HG03469 (cell line): ENCODE measurements around the gene LEMD3.

Source experiments
- ATAC-seq: cut with Tn5 transposase; IDR thresholded peaks from one replicate; pipeline ENCODE4 v1.9.1; 2021; ENCODE audit warnings: mild to moderate bottlenecking, moderate library complexity, moderate number of reproducible peaks; ENCODE audit not compliant: unreplicated experiment

The LEMD3 gene

GRCh38 chr12:65169320-65170208, at the start of gene LEMD3:
Gene LEMD3 (plus strand): TSS chr12:65169583. CDS start chr12:65169597, 14 bp downstream.
- peak; percentile 80 for ATAC-seq

GRCh38 chr12:65121049-65121955, 48.1 kb upstream of the LEMD3 start, which contains the start of gene WIF1:
Gene WIF1 (minus strand): TSS chr12:65121305. CDS start chr12:65121191, 114 bp downstream.
- no peak for ATAC-seq

- no peak for ATAC-seq
Observed at GRCh38 chr12:65121956-65122469, 47.4 kb upstream of the LEMD3 start.

GRCh38 chr12:65122703-65123102, 46.7 kb upstream of the LEMD3 start:
- ATAC-seq, result no peak

- no peak for ATAC-seq
Observed at GRCh38 chr12:65123435-65124063, 45.8 kb upstream of the LEMD3 start.

GRCh38 chr12:65125247-65125646, 44.1 kb upstream of the LEMD3 start:
- no peak for ATAC-seq

GRCh38 chr12:65125975-65126374, 43.4 kb upstream of the LEMD3 start:
- no peak for ATAC-seq

- ATAC-seq, result no peak
Observed at GRCh38 chr12:65126482-65126881, 42.9 kb upstream of the LEMD3 start.

GRCh38 chr12:65133879-65134278, 35.5 kb upstream of the LEMD3 start:
- ATAC-seq, result no peak

- ATAC-seq, result no peak
Observed at GRCh38 chr12:65139389-65139788, 30.0 kb upstream of the LEMD3 start.

GRCh38 chr12:65140738-65141137, 28.6 kb upstream of the LEMD3 start:
- no peak for ATAC-seq

GRCh38 chr12:65147312-65147905, 22.0 kb upstream of the LEMD3 start:
- no peak for ATAC-seq

GRCh38 chr12:65152012-65152411, 17.4 kb upstream of the LEMD3 start:
- ATAC-seq, result no peak

GRCh38 chr12:65152596-65152995, 16.8 kb upstream of the LEMD3 start:
- ATAC-seq, result no peak

- ATAC-seq, result no peak
Observed at GRCh38 chr12:65155784-65156183, 13.6 kb upstream of the LEMD3 start.

- peak; percentile 94 for ATAC-seq
Observed at GRCh38 chr12:65156366-65156841, 13.0 kb upstream of the LEMD3 start.

- ATAC-seq, result no peak
Observed at GRCh38 chr12:65157091-65157490, 12.3 kb upstream of the LEMD3 start.

- peak; percentile 51 for ATAC-seq
Observed at GRCh38 chr12:65162609-65163008, 6.8 kb upstream of the LEMD3 start.

- no peak for ATAC-seq
Observed at GRCh38 chr12:65164244-65164643, 5.1 kb upstream of the LEMD3 start.

GRCh38 chr12:65164774-65165173, 4.6 kb upstream of the LEMD3 start:
- ATAC-seq, result no peak
